ENCODE measurements around the gene MBD6.

The MBD6 gene

DNA sequence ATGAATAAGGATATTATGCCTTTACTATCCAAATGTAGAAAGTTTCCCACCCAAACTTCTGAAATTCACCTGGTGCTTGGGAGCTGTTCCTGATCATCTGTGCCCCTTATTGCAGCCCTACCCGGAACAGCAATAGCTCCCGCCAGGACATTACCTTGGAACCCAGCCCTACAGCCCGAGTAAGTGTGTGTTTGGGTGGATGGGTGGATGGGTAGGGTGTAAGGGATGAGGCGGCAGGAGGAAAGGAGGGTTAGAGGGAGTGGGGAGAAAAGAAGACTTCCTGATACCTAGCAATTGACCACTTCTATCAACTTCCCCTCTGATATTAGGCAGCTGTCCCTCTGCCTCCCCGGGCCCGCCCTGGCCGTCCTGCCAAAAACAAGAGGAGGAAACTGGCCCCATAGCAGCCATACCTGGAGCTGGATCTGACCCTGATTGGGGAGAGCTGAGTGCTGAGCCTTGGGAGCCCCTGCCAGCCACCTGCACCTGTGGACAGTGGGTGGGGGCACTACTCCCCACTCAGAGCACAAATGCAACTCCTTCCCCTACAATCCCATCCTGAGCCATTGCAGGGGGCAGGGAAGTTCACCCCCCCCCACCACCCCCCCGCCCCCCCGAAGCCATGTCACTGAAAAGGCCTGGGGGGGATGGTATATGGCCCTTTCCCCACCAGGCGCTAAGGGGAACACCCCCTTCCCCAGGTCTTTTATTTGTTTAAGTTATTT is 6.4 kb downstream of the MBD6 start:
- DNase-seq: no peak

DNA sequence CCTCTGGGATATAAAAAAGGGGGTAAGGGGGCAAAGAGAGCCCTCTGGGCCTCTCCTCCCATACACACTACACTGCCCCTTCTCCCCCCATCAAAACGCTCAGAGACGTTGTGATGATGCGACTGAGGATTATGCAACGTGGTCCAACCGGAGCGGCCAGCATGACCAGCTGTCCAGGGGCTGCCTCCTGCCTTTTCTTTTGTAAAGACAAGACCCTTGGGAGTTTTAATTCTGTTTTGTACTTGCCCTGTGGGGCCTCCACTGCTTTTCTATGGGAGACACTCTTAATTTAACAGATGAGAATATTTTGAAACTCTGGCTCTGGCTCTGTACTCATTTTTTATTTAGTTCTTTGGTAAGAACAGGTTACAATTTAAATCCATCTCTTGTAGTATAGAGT is 7.2 kb downstream of the MBD6 start:
- DNase-seq: no peak

DNA sequence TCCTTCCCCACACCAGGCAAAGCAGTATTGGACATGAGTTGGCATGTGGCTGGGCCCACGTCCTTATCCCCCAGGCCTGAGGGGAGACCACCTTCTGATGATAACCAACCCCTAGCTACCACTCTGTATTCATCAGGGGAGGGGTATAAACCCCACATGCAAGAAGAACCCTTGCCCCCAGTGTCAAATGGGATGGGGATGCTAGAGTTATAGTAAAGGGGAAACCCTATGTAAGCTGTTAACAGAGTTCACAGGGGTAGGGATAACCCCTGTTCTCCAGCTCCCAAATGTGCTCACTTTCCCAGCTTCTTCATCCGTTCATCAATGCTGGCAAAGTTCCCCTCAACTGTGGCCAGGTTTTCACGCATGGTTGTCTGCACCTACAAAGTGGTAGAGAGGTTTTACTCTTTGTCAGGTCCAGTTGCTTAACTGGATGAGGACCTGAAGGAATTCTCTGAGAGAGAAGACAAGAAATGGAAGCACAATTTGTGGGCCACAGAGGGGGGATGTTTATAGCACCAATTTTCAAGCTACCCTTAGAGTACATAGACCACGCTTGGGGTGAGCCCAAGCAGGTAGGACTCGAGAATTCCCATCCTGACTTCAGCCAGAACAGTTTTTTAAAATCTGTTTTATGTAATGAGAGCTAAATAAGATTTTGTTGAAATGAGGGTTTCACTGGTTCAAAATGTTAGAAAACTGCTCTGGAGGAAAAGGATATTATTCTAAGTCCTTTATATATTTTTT is 7.9 kb downstream of the MBD6 start:
- no peak for DNase-seq

DNA sequence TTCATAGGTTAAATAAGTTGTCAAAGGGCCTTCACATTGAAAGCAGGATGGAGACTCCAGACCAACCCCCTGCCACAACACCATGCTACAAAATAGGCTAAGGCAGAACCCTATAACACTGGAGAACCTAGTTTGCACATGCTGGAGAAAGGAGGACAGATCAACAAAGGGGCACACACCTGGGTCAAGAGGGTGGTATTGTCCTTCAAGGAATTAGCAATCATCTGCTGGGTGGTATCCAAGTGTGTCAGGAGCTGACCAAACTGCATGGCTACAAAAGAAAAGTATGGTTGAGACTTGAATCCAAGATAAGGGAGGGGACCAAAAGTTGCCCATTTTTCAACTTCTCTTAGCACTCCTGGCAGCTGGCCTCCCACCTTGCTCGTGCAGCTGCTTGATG is 9.2 kb downstream of the MBD6 start:
- no peak for DNase-seq

DNA sequence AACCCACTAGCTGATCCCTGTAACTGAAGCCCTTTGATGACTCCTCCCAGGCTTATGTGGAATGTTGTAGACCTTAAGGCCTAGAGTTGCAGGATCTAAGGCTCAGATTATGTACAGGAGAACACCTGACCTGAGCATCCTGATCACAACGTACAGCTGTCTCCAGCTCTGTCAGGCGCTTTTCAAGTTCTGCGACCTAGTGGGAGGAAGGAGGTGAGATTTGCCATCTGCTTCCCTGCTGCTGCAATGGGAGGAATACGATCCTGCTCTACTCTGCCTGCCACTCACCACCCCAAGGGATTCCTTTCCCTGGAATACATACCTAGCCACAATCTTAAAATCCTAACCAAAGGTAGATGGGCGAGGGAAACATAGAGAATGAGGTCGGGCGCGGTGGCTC is 10.5 kb downstream of the MBD6 start:
- DNase-seq: no peak

DNA sequence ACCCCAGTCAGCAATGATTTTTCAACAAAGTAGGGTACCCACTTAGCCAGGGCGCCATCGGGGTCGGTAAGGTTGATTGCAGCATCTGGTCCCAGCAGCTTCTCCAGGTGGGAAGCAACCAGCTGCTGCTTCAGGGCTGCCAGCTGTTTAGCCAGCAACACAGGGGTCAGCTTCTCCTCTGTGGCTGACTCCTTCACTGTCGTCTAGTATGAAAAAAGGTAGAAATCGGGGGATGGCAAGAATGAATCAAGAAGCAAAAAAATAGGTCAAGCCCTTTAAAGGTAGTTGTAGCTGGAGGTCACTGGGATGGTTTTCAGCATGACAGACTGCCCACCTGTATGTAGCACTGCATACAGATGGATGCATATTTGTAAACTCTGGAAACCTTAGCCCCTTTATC is 11.6 kb downstream of the MBD6 start:
- no peak for DNase-seq

DNA sequence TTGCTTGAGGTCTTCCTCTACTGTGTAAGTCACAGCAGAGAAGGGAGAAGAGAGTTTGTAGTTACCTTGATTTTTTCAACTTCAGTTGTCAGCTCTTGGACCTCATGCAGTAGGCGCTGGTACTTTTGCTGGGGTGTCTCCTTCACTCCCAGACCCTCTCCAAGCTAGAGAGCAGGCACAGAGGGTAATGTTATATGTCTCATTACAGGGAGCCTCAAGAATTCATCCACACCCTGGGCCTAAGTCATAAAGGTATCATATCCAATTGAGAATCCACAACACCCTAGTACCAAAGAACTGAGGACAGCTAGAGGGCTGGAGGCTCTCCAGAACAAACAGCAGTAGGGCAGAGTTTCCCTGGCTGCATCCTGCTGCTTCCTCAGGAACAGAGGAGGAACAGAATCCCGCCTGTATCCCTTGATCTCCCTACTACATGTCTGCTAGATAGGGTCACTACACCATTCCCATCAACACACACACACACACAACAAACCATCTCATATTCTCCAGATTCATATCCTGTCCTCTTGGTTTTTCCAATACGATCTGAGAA is 12.4 kb downstream of the MBD6 start:
- no peak for DNase-seq

DNA sequence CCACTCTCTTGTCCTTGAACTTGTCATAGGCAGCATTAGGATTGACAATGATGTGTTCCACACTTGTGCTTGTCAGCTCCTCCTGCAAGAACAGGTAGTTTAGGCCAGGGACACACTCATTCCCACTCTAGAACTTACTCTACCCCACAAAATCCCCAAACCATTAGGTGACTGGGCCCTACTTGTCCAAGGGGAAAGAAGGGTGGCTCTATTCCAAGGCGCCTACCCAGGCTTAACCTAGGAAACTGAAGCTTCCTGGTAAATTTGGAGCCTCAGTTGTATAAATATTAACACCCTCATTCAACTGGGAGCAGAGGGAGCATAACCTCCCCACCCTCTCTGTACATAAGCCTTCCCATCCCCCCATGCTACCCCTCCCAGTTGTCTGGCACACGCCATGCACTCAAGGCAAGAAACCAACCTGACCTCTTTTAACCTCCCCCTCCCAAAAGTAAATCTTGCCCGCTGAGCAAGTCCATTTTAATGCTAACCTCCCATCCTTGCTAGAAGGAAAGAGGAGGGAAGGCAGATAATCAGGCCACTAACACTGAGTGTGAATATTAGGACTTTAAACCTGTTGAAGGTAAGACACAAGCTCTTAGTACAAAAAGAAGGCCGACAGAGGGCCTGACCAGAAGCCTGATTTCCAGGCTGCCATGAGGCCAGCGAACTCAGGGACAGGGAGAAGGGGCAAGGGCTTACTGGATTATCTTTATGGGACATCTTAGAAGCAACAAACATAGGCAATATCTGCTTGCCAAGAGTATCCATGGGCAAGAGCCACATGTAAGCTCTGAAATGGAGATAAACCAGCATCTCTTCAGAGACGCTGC is 13.4 kb downstream of the MBD6 start:
- no peak for DNase-seq

DNA sequence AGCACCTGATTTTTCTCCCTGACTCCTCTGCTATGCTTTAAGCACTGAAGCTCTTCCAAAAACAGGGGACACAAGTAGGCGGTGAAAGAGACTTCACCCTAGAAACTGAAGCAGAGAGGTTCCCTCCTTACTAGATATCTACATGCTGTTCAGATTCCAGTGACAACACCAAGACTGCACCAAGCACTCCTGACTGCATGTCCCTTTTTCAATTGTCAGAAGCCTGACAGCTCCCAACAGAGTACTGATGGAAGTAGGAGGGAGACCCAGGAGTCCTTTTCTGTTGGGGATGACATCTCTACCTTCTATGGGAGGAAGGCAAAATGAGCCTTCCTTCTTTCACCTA is 13.9 kb downstream of the MBD6 start:
- DNase-seq: no peak

DNA sequence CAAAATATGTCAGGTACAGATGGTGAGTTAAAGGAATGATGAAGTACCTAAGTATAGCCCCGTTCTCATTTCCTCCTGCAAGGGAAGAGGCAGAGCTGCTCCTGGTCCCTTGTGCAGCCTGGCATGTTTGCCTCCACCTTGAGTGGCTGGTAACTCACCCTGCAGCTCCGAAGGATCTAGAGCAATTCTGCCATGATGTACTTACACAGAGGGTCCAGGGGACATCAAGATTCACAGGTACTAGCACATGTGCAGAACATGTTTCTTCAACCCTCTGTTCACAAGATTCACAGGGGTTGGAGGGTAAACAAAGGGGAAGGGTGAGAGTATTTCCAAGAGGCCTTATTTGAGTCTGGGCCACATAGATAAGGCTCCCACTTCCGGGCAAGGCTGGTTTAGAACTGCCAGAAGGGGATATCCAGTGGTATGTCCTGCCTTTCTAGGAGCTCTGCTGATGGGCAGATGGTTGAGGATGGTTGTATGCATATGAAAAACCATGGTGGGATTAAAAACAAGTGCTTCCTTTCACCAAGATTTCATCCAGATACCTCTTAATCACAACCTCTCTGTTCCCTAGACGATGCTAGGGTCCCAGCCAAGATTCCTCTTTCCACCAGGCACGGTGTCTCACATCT is 16.6 kb downstream of the MBD6 start:
- DNase-seq: no peak

DNA sequence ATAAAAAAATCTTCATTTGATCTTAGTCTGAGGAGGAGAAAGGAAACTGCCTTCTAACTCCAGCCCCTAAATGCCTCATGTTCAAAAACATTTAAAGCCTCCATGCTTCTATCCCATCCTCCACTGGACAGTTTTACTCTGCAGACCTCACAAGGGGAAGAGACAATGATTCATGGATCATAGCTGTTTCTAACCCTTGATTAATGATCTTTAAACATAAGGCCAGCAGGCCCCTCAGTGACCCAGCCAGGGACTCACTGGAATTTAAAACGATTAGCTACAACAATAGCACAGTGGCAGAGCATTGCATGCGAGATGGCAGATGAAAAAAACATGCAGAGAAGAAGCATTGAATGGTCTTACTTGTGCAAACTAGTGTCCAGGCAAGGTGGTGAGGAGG is 18.4 kb downstream of the MBD6 start:
- DNase-seq: no peak

DNA sequence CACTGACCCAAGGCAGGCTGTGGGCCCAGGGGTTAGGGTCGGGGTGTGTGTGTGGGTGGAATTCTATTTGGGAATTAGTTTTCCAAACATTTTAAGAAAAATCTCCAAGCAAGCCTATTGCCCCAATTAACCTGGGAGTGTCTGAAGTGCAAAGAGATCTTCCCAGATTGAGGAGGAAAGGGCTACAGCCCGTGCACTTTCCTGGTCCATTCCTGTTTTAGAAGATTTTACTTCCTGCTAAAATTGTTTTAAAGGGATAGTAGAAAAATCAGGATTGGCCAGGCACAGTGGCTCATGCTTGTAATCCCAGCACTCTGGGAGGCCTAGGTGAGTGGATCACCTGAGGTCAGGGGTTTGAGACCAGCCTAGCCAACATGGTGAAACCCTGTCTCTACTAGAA is 19.1 kb downstream of the MBD6 start:
- DNase-seq: no peak

DNA sequence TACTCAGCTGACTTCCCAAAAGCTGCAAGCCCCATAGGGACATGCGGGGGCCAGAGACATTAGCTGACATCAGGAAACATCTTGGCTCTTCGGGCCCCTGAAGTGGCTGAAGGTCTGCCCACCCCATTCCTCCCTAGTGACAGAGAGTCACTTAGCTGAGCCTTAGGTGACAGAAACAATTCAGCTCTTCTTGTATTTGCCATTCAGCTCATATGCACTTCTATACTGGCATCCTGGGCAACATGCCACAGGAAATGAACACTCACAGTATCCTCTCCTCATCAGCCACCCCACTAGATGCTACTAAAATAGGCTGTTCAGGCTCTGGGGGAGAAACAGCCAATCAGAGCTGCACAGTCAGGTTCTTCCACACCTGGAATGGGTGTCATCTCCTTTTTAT is 21.0 kb downstream of the MBD6 start:
- no peak for DNase-seq

DNA sequence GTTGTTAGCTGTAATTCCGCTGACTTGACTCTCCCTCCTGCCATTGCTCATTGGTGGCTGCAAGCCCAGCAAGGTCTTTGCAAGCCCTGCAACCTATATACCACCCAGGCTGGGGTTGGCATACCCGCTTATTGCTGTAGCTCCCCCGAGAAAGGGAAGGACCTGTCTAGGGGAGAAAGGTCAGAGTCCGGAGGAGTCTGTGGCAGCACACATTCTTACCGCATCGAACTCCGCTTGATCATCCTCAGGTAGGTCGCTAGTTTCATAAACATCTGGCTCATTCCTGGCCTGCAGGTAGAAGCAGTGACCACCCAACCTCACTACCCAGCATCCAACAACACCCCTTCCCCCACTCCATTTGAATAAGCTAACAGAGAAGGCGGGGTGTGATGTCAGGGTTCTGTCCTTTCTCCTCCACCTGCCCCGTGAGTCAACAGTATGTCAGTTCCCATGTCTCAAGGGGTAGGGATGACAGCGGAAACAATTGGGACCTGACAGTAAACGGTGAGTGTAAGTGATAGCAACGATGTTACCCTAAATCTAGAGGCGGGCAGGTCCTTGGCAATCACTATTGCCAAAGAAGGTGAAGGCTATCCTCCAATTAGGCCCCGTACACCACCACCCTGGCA is 23.3 kb downstream of the MBD6 start:
- no peak for DNase-seq

DNA sequence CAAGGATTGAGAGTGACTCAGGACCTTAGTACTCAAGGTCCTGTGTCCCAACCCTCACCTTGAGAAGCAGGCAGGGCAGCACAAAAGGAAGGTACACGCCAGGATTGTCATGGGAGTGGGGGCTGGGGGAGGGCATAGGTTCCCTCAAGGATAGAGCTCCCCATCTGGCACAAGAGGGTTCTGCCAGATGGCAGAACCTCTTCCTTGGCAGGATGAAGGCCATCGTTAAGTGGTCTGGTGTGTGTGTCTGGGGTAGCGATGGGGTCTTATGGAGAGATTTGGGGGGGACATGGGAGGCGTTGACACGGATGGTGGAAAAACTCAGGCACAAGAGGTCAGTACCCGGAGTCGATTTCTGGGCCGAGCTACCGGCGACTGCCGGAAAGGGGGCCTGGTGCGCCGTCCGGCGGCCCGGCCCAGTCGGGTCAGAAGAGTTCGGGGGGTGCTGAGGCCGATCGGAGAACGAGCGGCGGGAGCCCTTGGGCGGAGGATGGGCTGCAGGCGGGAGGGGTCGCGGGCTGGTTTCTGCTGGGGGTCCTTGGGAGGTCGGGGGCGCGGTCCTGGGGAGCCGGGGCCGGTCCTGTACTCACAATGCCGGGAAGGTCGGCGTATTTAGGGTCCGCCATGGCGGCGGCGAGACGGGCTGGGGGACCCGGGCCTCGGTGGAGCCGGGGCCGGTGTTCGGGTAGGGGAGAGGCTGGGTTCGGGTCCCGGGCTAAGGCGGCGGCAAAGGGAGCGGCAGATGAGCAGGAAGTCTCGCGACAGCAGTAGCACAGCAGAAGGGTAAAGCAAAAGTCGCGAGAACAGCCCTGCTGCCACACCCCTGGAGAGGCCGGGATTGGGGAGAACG is 24.0 kb downstream of the MBD6 start, which contains the start of gene DCTN2:
Gene DCTN2, minus strand, starts transcription at position 755 of the 850 bp plus-strand sequence. Its CDS starts 129 bp downstream, at position 626.
- peak; percentile 79 to 92 (median 88) for DNase-seq

DNA sequence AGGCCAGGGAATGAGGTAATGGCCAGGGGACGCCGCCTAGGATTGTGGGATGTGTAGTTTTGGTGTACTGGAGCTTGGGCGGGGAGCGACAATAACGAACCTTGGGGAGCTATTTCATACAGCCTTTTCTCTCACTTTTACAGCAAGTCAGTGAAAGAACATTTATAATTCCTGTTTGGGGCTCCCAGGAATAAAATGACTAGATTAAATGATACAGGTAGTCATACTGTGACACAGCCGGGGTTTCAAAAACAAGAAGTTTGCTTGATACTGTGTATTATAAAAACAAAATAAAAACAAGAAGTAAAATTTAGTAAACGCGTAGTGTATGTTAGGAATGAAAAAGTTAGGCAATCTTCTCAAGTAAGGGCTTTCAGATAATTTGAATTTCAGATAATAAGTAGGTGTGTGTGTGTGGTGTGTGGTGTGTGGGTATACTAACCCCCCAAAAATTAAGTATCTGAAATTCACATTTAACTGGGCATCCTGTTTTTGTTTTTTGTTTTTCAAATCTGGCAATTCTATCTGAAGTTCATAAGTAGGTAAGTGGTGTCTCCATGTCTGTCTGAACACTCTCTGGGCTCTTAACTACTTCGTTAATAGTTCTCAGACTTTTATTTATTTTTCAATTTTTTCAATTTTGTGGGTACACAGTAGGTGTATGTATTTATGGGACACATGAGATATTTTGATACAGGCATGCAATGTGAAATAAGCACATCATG is 24.8 kb downstream of the MBD6 start:
- no peak for DNase-seq

DNA sequence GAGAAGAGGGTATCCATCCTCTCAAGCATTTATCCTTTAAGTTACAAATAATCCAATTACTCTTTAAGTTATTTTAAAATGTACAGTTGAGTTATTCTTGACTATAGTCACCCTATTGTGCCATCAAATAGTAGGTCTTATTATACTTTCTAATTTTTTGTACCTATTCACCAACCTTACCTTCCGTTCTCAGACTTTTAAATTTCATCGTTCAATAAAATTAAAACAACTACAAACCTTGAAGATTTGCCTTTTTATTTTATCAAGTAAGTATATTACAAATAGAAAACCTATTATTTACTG is 25.3 kb downstream of the MBD6 start:
- no peak for DNase-seq

DNA sequence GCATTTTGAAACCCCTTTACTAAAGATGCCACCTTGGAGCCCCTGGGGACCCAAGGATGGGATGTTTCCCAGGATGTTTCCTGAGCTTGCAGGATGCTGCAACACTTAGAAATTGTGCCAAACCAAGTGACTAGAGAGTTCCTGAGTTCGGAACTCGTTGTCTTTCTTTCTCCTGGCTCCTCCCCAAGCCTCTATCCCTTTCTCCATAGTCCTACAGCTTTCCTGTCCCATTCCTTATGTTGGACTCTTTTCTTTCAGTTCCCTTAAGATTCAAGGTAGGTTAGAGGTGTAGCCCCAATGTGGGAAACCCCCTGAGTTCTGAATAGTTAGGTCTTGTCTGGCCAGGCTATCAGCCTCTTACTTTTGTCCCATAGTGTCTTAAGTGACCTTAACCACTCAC is 25.9 kb downstream of the MBD6 start:
- no peak for DNase-seq

DNA sequence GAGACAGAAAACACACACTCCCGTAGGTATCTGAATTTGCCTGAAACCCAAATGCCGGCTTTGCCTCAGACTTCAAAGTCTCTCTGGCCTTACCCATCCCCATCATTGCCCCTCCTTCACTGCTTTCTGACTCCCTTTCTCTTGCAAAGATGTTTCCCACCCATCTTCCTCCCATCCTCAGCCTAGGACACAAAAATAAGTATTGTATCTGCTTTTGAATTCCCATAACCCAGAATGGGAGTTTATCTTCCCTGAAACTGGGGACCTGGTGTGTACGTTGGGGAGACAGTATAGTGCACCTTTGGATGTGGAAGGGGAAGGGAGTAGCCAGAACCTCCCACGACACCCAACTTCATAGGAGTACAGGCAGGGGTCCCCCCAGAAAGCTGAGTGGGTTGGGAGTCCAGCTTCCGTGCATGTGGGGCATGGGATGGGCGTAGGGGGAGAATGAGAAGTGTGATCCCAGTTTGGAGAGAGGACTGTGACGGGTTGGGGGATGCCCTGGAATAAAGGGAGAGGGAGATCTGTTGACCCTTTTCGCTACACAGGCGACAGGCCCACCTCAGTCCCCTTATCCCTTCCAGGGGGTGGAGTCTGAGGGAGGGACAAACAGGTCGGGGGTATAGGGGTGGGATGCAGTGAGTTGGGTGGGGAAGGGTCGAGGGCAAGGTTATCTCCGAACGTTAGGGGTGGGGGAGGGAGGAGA is 26.7 kb downstream of the MBD6 start:
- DNase-seq: no peak

DNA sequence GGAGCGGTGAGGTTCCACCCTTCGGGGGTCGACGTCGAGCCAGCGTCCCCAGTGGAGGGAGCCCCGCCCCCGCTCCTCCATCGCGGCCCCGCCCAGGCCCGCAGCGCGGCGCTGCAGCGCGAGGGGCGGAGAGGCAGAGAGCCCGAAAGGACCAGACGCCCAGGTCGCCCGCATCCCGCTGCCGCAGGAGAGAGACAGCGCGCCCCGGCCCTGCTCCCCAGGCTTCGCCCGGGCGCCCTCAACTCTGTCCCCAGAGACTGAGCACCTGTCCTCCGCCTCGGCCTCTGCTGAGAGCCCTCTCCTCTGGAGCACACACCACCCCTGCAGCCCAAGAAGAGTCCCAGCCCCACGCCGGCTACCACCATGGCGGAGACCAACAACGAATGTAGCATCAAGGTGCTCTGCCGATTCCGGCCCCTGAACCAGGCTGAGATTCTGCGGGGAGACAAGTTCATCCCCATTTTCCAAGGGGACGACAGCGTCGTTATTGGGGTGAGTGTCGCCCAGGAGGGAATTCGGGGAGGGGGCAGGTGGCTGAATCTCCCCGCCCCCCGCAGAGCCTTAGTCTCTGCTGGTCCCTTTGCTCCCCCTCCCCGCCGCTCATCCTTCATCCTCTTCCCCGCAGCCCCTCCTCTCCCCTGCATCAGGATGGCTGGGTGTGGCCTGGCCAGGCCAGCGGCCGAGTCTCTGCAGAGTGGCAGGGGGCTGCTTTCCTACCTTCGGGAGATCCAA is 27.5 kb downstream of the MBD6 start, which contains the start of gene KIF5A:
Gene KIF5A, plus strand, starts transcription at position 136 of the 732 bp plus-strand sequence. Its CDS starts 228 bp downstream, at position 364.
- DNase-seq: peak; percentile 9 to 53 (median 40)

Data from stimulated activated naive CD4-positive, alpha-beta T cell (primary cell).